Upper lobe of left lung (tissue), 6 donors: ENCODE data around the gene NCDN. TPM values are rescaled to one million over a fixed set of nuclear protein-coding genes. Genes with fewer than 3 reads are reported as not detected.

Source experiments
- ATAC-seq, 2 donors: fragments of 200-7000 bp; cut with Tn5 transposase; one replicate each; pipeline ENCODE4 v1.9.1; 2022; ENCODE audit warnings: mild to moderate bottlenecking in 2 of 2, moderate library complexity in 2 of 2; ENCODE audit not compliant: low FRiP score in 2 of 2
- DNase-seq, 2 donors: peaks; one replicate each; pipeline ENCODE4 v3.0.0-alpha.2; 2019 to 2020
- H3K27ac ChIP-seq, 4 donors: fragments of 200-600 bp; sonication (generic); one replicate each; pipeline ENCODE4 v1.5.1; 2016 to 2019
- H3K27me3 ChIP-seq, 4 donors: fragments of 200-600 bp; sonication (generic); one replicate each; pipeline ENCODE4 v1.5.1; 2017 to 2019
- H3K36me3 ChIP-seq, 4 donors: fragments of 200-600 bp; sonication (generic); one replicate each; pipeline ENCODE4 v1.5.1; 2016 to 2019
- H3K4me1 ChIP-seq, 4 donors: fragments of 200-600 bp; sonication (generic); one replicate each; pipeline ENCODE4 v1.5.1; 2018 to 2019
- H3K4me3 ChIP-seq, 4 donors: fragments of 200-600 bp; sonication (generic); one replicate each; pipeline ENCODE4 v1.5.1; 2017 to 2019; ENCODE audit warnings: mild to moderate bottlenecking in 2 of 4, moderate library complexity in 1 of 4
- H3K9me3 ChIP-seq, 4 donors: fragments of 200-600 bp; sonication (generic); one replicate each; pipeline ENCODE4 v1.5.1; 2018 to 2019
- EP300 ChIP-seq, 4 donors: sonication (generic); formaldehyde crosslinking; IDR thresholded peaks; one replicate each; pipeline ENCODE4 v1.5.1; 2017; ENCODE audit warnings: antibody characterized with exemption in 4 of 4, control low read depth in 2 of 4
- POLR2A ChIP-seq, 4 donors: fragments of 450-650 bp; IDR thresholded peaks; one replicate each; pipeline ENCODE4 v1.5.1; 2016 to 2017; ENCODE audit warnings: antibody characterized with exemption in 4 of 4, mild to moderate bottlenecking in 2 of 4
- POLR2AphosphoS5 ChIP-seq, 2 donors: sonication (generic); formaldehyde crosslinking; IDR thresholded peaks; one replicate each; pipeline ENCODE4 v1.5.1; 2017; ENCODE audit warnings: antibody characterized with exemption in 2 of 2
- WGBS, 2 donors: methylation state at CpG; one replicate each; pipeline ENCODE4 v1.1.5; 2017 to 2018; 5-methylcytosine and 5-hydroxymethylcytosine counted together
- total RNA-seq, 6 donors: library from RNA; depleted of rRNA in 4 of 6; stranded (reverse); fragments of >200 nt in 4 of 6; gene quantifications; one replicate each; pipeline versions ENCODE4 v1.1.0 to v1.2.1, GENCODE V29; 2016 to 2021
- TF ChIP-seq, protein P1 (sequence below), 6 experiments: fragments of 450-650 bp in 4 of 6; fragments of 200-600 bp in 2 of 6; sonication (generic) in 2 of 6; IDR thresholded peaks; one replicate each; pipeline ENCODE4 v1.5.1; 2016 to 2019; ENCODE audit warnings: antibody characterized with exemption in 6 of 6
- donor health status: DM: no; HTN: no; CAD: no; lungs with moderate emphysema.
- donor health status: DM: no; HTN: yes; CAD: no; lungs with severe emphysema.

The NCDN gene
- total RNA-seq, 6 donors from 2014 or later, result 12.6 to 34.2 (median 21.5) TPM

DNA sequence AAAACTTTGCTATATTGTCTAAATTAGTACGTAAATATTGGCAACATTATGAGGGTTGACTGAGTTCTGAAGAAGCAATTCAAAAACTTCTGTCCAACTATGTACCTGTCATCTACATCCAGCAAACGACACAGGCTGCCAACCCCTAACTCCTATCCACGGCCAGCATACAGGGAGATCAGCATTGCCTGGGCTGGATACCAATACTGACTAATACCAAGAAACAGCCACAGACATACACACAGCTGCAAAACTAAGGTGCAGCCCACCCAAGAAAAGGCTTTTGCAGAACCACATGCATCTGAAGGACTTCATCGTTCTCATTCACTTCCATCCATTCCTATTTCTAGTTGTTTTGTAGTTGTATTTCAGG lies 2.4 kb upstream of the NCDN start:
- WGBS, 2 donors, result 62 to 70% methylated on average over 4 of the region's 4 CpGs
- TF ChIP-seq EP300 (IDR thresholded peaks at IDR 0.05) (no peak), POLR2AphosphoS5 (IDR thresholded peaks at IDR 0.05) (no peak)
- ATAC-seq (no peak), DNase-seq (no peak)
- Histone ChIP-seq H3K4me1 (peaks cover 38 to 54% (median 44%) of the 10 kb centered on the region in 4 donors), H3K4me3 (no peak overlapping the region), H3K27me3 (no peaks in the 10 kb centered on the region), H3K36me3 (peaks cover 0 to 35% (median 22%) of the 10 kb centered on the region in 4 donors), H3K9me3 (no peaks in the 10 kb centered on the region), H3K27ac (peak overlapping the region in 3 of 4 donors; percentile 12 to 98 (median 95))

GRCh38 chr1:35555601-35556477 lies 1.8 kb upstream of the NCDN start:
- H3K36me3 ChIP-seq, result peaks cover 0 to 30% (median 20%) of the 10 kb centered on the region in 4 donors
- H3K4me3 ChIP-seq, result peak overlapping the region in 3 of 4 donors; percentile 76 to 98 (median 88)
- no peaks in the 10 kb centered on the region for H3K9me3 ChIP-seq
- 51 to 63% methylated on average over 10 of the region's 10 CpGs for WGBS, 2 donors
- DNase-seq, result no peak
- H3K4me1 ChIP-seq, result peaks cover 40 to 60% (median 44%) of the 10 kb centered on the region in 4 donors
- no peak for TF ChIP-seq POLR2AphosphoS5 (IDR thresholded peaks at IDR 0.05)
- TF ChIP-seq EP300 (IDR thresholded peaks at IDR 0.05), result peak in 1 of 4 donors; percentile 10
- ATAC-seq, result no peak
- peak overlapping the region; percentile 94 to 99 (median 96) for H3K27ac ChIP-seq
- H3K27me3 ChIP-seq, result no peaks in the 10 kb centered on the region

- Histone ChIP-seq H3K4me1 (peaks cover 40 to 62% (median 44%) of the 10 kb centered on the region in 4 donors), H3K27me3 (no peaks in the 10 kb centered on the region), H3K27ac (peak overlapping the region; percentile 94 to 99 (median 96)), H3K36me3 (peaks cover 0 to 25% (median 16%) of the 10 kb centered on the region in 4 donors), H3K4me3 (peak overlapping the region; percentile 76 to 98 (median 92)), H3K9me3 (no peaks in the 10 kb centered on the region)
- no peak for ATAC-seq
- TF ChIP-seq EP300 (IDR thresholded peaks at IDR 0.05), result no peak
- TF ChIP-seq, protein P1, sequence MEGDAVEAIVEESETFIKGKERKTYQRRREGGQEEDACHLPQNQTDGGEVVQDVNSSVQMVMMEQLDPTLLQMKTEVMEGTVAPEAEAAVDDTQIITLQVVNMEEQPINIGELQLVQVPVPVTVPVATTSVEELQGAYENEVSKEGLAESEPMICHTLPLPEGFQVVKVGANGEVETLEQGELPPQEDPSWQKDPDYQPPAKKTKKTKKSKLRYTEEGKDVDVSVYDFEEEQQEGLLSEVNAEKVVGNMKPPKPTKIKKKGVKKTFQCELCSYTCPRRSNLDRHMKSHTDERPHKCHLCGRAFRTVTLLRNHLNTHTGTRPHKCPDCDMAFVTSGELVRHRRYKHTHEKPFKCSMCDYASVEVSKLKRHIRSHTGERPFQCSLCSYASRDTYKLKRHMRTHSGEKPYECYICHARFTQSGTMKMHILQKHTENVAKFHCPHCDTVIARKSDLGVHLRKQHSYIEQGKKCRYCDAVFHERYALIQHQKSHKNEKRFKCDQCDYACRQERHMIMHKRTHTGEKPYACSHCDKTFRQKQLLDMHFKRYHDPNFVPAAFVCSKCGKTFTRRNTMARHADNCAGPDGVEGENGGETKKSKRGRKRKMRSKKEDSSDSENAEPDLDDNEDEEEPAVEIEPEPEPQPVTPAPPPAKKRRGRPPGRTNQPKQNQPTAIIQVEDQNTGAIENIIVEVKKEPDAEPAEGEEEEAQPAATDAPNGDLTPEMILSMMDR (IDR thresholded peaks at IDR 0.05), result no peak
- no peak for TF ChIP-seq POLR2A (IDR thresholded peaks at IDR 0.05)
- TF ChIP-seq POLR2AphosphoS5 (IDR thresholded peaks at IDR 0.05), result no peak
- DNase-seq, result no peak
- WGBS, 2 donors, result 2 to 7% methylated on average over 9 to 12 of the region's 17 CpGs
Measured at GRCh38 chr1:35556484-35557117, 998 bp upstream of the NCDN start.

GRCh38 chr1:35557118-35557610 lies 435 bp upstream of the NCDN start, which contains the start of gene KIAA0319L:
KIAA0319L (minus strand) TSS chr1:35557403; CDS start chr1:35554491, 2,912 bp downstream.
- Histone ChIP-seq H3K27ac (peak within 1 kb of the TSS; percentile 94 to 99 (median 96)), H3K36me3 (peaks cover 0 to 25% (median 11%) of the 10 kb centered on the region in 4 donors), H3K4me3 (peak within 1 kb of the TSS; percentile 76 to 98 (median 92)), H3K27me3 (no peaks in the 10 kb centered on the region), H3K9me3 (no peaks in the 10 kb centered on the region), H3K4me1 (peaks cover 40 to 62% (median 44%) of the 10 kb centered on the region in 4 donors)
- ATAC-seq, result peak; percentile 94
- TF ChIP-seq, protein P1 (IDR thresholded peaks at IDR 0.05), result peak in 3 of 6 experiments; percentile 2 to 15 (median 13)
- TF ChIP-seq POLR2A (IDR thresholded peaks at IDR 0.05) (peak in 3 of 4 donors; percentile 35 to 80 (median 77)), EP300 (IDR thresholded peaks at IDR 0.05) (no peak), POLR2AphosphoS5 (IDR thresholded peaks at IDR 0.05) (peak; percentile 65 to 74)
- DNase-seq, result peak; percentile 94
- 0% methylated on average over 17 of the region's 39 CpGs; no CpG with 5 or more reads in 1 of the 2 donors for WGBS, 2 donors

- ATAC-seq, result peak in 1 of 2 donors; percentile 8
- Histone ChIP-seq H3K4me3 (peak overlapping the region; percentile 76 to 98 (median 92)), H3K9me3 (no peaks in the 10 kb centered on the region), H3K4me1 (peaks cover 39 to 58% (median 41%) of the 10 kb centered on the region in 4 donors), H3K36me3 (peaks cover 0 to 24% (median 5%) of the 10 kb centered on the region in 4 donors), H3K27ac (peak overlapping the region; percentile 94 to 99 (median 96)), H3K27me3 (no peaks in the 10 kb centered on the region)
- TF ChIP-seq POLR2AphosphoS5 (IDR thresholded peaks at IDR 0.05) (no peak), POLR2A (IDR thresholded peaks at IDR 0.05) (no peak)
- TF ChIP-seq, protein P1 (IDR thresholded peaks at IDR 0.05), result no peak
- 34 to 38% methylated on average over 23 to 26 of the region's 26 CpGs for WGBS, 2 donors
- peak in 1 of 2 donors; percentile 57 for DNase-seq
Measured at GRCh38 chr1:35558374-35559316, 1.0 kb downstream of the NCDN start.
